ENCODE data around the gene KIF3A.

The KIF3A gene

DNA sequence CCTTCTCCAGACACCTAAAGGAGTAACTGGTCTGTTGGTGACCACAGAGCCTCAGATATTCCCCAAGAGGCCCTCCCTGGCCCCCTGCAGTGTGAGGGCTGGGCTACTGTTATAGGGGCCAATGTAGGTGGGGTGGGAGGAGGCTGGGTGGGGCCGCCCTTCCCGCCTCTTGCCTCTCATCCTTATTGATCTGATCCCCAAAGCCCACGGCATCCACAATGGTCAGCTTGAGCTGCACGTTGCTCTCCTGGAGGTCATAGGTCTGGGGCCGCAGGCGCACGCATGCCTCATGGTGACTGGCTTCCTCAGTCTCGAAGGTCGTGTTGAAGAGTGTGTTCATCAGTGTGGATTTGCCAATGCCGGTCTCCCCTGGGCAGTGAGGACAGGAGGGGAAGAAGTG lies 26.7 kb upstream of the KIF3A start:
- Histone ChIP-seq H3K9ac (ENCODE audit: low read length) (no peak overlapping the region), H3K4me2 (ENCODE audit: low read length) (no peak overlapping the region), H3K79me2 (ENCODE audit: insufficient read depth, low read length) (no peaks in the 10 kb centered on the region), H3K36me3 (ENCODE audit: insufficient read depth, low read length) (no peaks in the 10 kb centered on the region), H3K4me1 (ENCODE audit: insufficient read depth, low read length, severe bottlenecking) (no peaks in the 10 kb centered on the region), H3K9me2 (ENCODE audit: low read depth, low read length) (no peaks in the 10 kb centered on the region), H2AFZ (ENCODE audit: low read length) (no peak overlapping the region), H3K4me3 (ENCODE audit: low read depth, low read length, poor library complexity, severe bottlenecking) (no peak overlapping the region), H3K9me3 (ENCODE audit: low read length) (no peaks in the 10 kb centered on the region), H3K27ac (ENCODE audit: low read depth, low read length, poor library complexity, severe bottlenecking) (no peak overlapping the region), H4K20me1 (ENCODE audit: insufficient read depth, low read length) (no peaks in the 10 kb centered on the region), H3F3A (ENCODE audit: insufficient read depth, low read length) (no peaks in the 10 kb centered on the region), H3K27me3 (ENCODE audit: insufficient read depth, low read length) (0 out of 2 replicates have a peak, but pooled peaks cover 8% of the 10 kb centered on the region)
- no peak for TF ChIP-seq EZH2 (IDR thresholded peaks at IDR 0.05; ENCODE audit: borderline replicate concordance, low read length)
- TF ChIP-seq, protein P1, sequence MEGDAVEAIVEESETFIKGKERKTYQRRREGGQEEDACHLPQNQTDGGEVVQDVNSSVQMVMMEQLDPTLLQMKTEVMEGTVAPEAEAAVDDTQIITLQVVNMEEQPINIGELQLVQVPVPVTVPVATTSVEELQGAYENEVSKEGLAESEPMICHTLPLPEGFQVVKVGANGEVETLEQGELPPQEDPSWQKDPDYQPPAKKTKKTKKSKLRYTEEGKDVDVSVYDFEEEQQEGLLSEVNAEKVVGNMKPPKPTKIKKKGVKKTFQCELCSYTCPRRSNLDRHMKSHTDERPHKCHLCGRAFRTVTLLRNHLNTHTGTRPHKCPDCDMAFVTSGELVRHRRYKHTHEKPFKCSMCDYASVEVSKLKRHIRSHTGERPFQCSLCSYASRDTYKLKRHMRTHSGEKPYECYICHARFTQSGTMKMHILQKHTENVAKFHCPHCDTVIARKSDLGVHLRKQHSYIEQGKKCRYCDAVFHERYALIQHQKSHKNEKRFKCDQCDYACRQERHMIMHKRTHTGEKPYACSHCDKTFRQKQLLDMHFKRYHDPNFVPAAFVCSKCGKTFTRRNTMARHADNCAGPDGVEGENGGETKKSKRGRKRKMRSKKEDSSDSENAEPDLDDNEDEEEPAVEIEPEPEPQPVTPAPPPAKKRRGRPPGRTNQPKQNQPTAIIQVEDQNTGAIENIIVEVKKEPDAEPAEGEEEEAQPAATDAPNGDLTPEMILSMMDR (IDR thresholded peaks at IDR 0.05; ENCODE audit: low read length): no peak

DNA sequence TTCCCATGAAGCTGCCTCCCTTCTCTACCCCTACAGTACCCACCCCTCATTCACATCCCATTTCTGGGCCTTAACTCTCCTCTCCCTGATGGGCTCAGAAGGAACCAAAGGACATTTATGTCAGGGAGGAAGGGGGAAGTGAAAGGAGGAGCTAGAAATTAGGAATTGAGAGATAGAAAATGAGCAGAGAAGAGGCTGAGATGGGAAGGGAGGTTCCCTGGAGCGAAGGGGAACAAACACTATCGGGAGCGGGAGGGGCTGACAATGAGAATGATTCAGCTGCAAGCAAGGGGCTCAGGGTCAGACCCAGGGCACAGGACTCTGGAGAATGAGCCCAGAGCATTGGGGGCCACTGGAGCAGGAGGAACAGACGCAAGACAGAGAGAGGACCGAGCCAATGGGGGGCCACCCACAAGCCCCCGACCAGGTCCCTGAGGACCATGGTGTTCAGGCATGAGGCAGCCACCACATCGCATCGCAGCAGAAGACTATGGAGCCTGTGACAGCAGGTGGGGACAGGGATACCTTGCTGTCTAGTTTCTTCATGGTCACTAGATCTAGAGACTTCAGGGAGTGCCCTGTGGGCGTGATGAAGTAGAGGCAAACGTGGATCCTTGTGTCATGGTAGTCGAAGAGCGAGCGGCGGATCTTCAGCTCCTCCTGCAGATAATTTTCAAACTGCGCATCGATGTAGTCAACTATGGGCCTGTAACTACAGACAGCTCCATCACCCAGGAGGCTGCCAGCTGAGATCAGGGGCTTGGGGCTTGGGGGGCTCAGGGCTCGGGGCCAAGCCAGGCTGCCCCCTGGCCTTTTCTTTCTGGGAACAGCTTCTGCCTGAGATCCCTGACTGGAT lies 26.1 kb upstream of the KIF3A start:
- H3F3A ChIP-seq (ENCODE audit: insufficient read depth, low read length): no peaks in the 10 kb centered on the region
- TF ChIP-seq, protein P1 (IDR thresholded peaks at IDR 0.05; ENCODE audit: low read length): no peak
- no peak for TF ChIP-seq EZH2 (IDR thresholded peaks at IDR 0.05; ENCODE audit: borderline replicate concordance, low read length)
- no peaks in the 10 kb centered on the region for H3K4me1 ChIP-seq (ENCODE audit: insufficient read depth, low read length, severe bottlenecking)
- H4K20me1 ChIP-seq (ENCODE audit: insufficient read depth, low read length): no peaks in the 10 kb centered on the region
- H3K27ac ChIP-seq (ENCODE audit: low read depth, low read length, poor library complexity, severe bottlenecking): no peak overlapping the region
- no peaks in the 10 kb centered on the region for H3K9me3 ChIP-seq (ENCODE audit: low read length)
- H3K9ac ChIP-seq (ENCODE audit: low read length): no peak overlapping the region
- no peaks in the 10 kb centered on the region for H3K79me2 ChIP-seq (ENCODE audit: insufficient read depth, low read length)
- no peak overlapping the region for H3K4me2 ChIP-seq (ENCODE audit: low read length)
- H3K36me3 ChIP-seq (ENCODE audit: insufficient read depth, low read length): no peaks in the 10 kb centered on the region
- H3K4me3 ChIP-seq (ENCODE audit: low read depth, low read length, poor library complexity, severe bottlenecking): no peak overlapping the region
- H2AFZ ChIP-seq (ENCODE audit: low read length): no peak overlapping the region
- no peaks in the 10 kb centered on the region for H3K9me2 ChIP-seq (ENCODE audit: low read depth, low read length)
- H3K27me3 ChIP-seq (ENCODE audit: insufficient read depth, low read length): 0 out of 2 replicates have a peak, but pooled peaks cover 2% of the 10 kb centered on the region

DNA sequence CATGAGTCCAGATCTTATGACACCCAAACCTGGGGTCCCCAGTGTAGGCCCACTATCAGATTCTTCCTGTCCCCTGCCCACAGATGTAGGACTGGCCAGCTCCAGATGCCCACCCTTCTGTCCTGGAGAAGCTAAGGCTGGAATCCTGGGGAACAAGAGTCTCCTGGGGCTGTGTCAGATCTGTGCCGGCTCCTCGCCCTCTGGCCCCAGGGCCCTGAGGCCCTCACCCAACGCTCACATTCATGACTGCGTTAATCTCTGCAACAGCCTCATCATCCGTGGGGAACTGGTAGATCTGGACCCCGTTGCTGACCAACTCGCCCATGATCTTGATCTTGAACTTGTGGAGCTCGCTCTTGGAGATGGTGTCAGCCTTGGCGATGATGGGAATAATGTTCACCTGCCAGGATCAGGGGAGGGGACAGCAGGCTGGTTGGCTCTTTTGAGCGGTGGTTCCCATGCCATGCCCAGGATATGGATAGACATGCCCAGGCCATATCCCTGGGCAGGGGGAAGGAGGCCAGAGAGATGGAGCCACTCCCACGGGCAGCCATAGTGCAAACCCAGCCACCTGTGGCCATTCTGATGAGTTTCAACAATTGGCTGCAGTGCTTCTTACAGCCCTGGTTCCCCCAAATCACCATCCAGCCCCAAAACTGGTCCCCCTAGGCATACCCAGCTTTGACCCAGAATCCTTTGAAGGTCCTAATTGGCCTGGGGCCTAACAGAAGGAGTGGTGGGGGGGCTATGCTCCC lies 25.1 kb upstream of the KIF3A start:
- Histone ChIP-seq H3K27ac (ENCODE audit: low read depth, low read length, poor library complexity, severe bottlenecking) (no peak overlapping the region), H3K9ac (ENCODE audit: low read length) (no peak overlapping the region), H3K27me3 (ENCODE audit: insufficient read depth, low read length) (no peaks in the 10 kb centered on the region), H3F3A (ENCODE audit: insufficient read depth, low read length) (no peaks in the 10 kb centered on the region), H3K4me1 (ENCODE audit: insufficient read depth, low read length, severe bottlenecking) (no peaks in the 10 kb centered on the region), H3K4me3 (ENCODE audit: low read depth, low read length, poor library complexity, severe bottlenecking) (no peak overlapping the region), H3K4me2 (ENCODE audit: low read length) (no peak overlapping the region), H3K36me3 (ENCODE audit: insufficient read depth, low read length) (no peaks in the 10 kb centered on the region), H4K20me1 (ENCODE audit: insufficient read depth, low read length) (no peaks in the 10 kb centered on the region), H2AFZ (ENCODE audit: low read length) (no peak overlapping the region), H3K9me3 (ENCODE audit: low read length) (no peaks in the 10 kb centered on the region), H3K9me2 (ENCODE audit: low read depth, low read length) (no peaks in the 10 kb centered on the region), H3K79me2 (ENCODE audit: insufficient read depth, low read length) (no peaks in the 10 kb centered on the region)
- TF ChIP-seq EZH2 (IDR thresholded peaks at IDR 0.05; ENCODE audit: borderline replicate concordance, low read length): no peak
- TF ChIP-seq, protein P1 (IDR thresholded peaks at IDR 0.05; ENCODE audit: low read length): no peak
